Melanocyte of skin (primary cell): Measurements from ENCODE around the gene ITPRIPL1. TPM values are rescaled to one million over a fixed set of nuclear protein-coding genes. Genes with fewer than 3 reads are reported as not detected.

Experiments
- total RNA-seq, 2 donors: library from RNA; depleted of rRNA; stranded (reverse); fragments of >200 nt; gene quantifications; 2 replicates each; pipeline ENCODE4 v1.2.3, GENCODE V29; 2012

The ITPRIPL1 gene, protein sequence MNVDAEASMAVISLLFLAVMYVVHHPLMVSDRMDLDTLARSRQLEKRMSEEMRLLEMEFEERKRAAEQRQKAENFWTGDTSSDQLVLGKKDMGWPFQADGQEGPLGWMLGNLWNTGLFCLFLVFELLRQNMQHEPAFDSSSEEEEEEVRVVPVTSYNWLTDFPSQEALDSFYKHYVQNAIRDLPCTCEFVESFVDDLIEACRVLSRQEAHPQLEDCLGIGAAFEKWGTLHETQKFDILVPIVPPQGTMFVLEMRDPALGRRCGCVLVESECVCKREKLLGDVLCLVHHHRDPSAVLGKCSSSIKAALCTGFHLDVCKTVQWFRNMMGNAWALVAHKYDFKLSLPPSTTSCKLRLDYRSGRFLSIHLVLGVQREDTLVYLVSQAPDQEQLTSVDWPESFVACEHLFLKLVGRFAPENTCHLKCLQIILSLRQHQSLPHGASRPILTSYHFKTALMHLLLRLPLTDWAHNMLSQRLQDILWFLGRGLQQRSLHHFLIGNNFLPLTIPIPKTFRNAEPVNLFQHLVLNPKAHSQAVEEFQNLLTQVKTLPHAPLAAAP
- total RNA-seq, result 10 to 100 TPM in 1 of 2 donors, under 1 TPM in 1; under 0.01 to 12.0 TPM

DNA sequence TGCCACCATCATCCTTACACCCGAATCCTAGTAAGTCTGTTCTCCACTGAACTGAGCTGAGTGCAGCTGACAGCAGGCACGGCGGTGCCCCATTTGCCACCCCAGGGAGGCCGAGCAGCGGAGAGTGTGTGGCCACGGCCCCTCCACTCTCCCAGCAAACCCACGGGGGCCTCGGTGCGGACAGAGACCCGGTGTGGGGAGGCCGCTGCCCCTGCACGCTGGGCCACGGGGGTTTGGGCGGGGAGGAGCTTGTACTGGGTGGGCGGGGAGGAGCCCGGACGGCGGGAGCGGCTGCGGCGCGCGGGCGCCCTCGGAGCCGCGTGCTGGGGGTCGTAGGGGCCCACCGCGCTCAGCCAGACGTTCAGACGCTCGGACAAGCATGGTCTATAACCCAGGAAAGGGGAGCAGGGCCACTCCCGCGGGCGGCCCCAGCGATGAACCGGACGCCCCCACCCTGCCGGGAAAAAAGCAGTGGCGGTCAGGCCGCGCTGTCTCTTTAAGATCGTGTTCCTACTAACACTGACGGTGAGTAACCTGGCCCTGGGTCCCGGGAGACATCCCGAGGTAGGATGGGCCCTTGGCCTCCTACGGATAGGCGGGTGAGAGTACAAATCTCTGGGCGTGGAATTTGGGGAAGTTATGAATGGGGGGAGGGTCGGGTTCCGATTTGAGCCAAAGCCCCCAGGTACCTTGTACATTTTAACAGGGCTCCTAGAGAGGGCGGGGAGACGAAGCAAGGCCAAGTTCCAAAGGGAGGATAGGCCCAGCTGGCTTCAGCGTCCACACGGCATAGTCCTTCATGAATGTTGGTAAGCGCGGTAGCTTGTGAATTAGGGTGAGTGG is at the start of gene ITPRIPL1:
Gene ITPRIPL1, plus strand, starts transcription at position 277 of the 843 bp plus-strand sequence. Its CDS starts 523 bp downstream, at position 800.

DNA sequence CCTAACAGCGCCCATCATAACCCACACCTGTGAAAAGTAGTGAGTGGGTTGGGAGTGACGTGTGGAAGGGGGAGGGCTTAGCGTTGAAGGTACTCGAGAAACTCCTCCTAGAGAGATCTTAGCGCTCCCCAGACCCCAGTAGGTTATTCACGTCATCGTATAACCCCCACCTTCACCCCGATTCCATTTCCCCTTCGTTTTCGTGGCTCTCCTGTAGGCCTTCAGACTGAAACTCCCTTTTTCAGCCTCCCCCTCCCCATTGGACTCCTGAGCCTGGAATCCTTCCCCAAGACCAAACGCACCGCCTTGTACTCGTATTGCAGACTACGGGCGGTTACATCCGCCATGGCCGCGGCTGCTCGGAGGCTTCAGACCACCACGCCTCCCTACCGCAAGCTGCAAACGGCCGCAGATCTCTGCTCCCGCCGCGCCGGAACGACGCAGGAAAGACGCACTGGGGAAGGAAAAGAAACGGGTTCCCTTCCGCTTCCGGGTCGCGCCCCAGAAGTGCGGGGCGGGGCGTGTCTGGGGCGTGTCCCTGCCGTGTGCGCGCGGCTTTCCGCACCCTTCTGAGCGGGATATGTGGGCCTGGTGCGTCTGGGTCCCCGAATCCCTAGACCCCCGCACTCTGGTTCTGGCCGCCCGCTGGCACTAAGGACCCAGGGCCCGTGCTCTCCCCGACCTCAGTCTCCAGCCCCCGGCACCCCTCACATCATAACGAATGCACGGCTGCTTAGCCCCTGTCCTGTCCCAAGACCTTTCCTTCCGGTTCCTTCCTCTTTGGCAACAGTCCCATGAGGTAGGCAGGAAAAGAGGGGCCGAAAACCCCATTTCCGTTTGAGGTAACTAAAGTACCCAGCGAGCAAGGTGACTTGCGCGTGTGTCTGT is 19.8 kb upstream of the ITPRIPL1 start, which contains the start of gene SNRNP200:
Gene SNRNP200, minus strand, starts transcription at position 456 of the 888 bp plus-strand sequence. Its CDS starts 109 bp downstream, at position 347.

Other genes starting within 250 kb of the ITPRIPL1 start
- under 1 TPM in 1 of 2 donors, not detected in 1; under 0.01 TPM for gene ADRA2B, start 208.7 kb upstream of the ITPRIPL1 start, total RNA-seq
- gene ASTL, start 186.8 kb upstream of the ITPRIPL1 start, total RNA-seq, result not detected
- 1 to 10 TPM; 1.0 to 1.7 TPM for gene DUSP2, start 179.9 kb upstream of the ITPRIPL1 start, total RNA-seq
- gene STARD7, start 116.5 kb upstream of the ITPRIPL1 start, total RNA-seq, result 100 to 1,000 TPM; 237 to 341 TPM
- 10 to 100 TPM; 25.0 to 34.4 TPM for gene TMEM127, start 59.3 kb upstream of the ITPRIPL1 start, total RNA-seq
- gene CIAO1, start 59.1 kb upstream of the ITPRIPL1 start, total RNA-seq, result 100 to 1,000 TPM; 127 to 141 TPM
- gene SNRNP200, start 19.8 kb upstream of the ITPRIPL1 start, total RNA-seq, result 10 to 100 TPM; 35.4 to 62.9 TPM
- 10 to 100 TPM; 17.6 to 34.0 TPM for gene NCAPH, start 10.4 kb downstream of the ITPRIPL1 start, total RNA-seq
- under 1 TPM; under 0.01 to 0.34 TPM for gene NEURL3, start 180.0 kb downstream of the ITPRIPL1 start, total RNA-seq
- gene ARID5A, start 211.4 kb downstream of the ITPRIPL1 start, total RNA-seq, result 10 to 100 TPM; 11.0 to 13.1 TPM